Measurements from ENCODE around the gene ARHGAP33.

Gene ARHGAP33

GRCh38 chr19:35739275-35740107 is 35.9 kb upstream of the ARHGAP33 start:
- no peak for DNase-seq

- no peak for DNase-seq
Measured at GRCh38 chr19:35740108-35740422, 35.3 kb upstream of the ARHGAP33 start.

GRCh38 chr19:35740423-35741202 is 34.8 kb upstream of the ARHGAP33 start:
- peak; percentile 94 for DNase-seq

GRCh38 chr19:35741203-35741515 is 34.2 kb upstream of the ARHGAP33 start:
- no peak for DNase-seq

GRCh38 chr19:35742121-35742724 is 33.1 kb upstream of the ARHGAP33 start, which contains the start of gene IGFLR1:
TSS of gene IGFLR1 (minus strand) at chr19:35742452. CDS start at chr19:35741180, 1,272 bp downstream.
- peak; percentile 78 to 79 for DNase-seq

DNA sequence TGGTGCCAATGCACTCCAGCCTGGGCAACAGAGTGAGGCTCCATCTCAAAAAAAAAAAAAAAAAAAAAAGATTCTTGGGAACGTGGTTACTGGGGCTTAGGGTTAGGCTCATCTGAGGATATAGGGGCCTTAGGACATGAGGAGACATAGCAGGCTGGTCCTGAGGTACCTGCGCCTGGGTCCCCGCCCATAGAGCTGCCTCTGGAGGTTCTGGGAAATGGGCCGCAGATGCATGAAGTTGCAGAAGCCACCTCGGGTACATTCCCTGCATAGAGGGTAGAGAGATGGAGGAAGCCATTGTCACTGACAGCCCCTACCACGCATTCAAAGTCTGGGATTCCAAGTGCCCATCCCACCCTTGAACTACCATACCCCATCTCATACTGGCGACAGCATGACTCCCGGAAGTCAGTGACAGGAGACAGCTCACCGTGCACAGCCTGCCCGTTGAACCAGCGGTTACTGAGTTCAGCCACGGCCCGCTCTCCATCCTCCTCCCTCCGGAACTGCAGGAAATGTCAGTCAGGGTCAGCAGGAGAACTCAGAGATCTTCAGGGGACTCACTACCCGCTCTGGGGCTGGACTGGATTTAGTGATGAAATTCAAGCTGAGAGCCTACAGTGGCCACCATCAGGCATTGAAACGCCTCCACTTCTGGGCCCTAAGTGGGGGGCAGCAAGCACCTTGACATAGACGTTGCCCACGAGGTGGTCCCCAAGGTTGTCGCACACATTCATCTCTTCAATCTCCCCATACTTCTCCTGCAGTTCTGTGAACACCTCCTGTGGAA is 31.5 kb upstream of the ARHGAP33 start:
- no peak for DNase-seq

DNA sequence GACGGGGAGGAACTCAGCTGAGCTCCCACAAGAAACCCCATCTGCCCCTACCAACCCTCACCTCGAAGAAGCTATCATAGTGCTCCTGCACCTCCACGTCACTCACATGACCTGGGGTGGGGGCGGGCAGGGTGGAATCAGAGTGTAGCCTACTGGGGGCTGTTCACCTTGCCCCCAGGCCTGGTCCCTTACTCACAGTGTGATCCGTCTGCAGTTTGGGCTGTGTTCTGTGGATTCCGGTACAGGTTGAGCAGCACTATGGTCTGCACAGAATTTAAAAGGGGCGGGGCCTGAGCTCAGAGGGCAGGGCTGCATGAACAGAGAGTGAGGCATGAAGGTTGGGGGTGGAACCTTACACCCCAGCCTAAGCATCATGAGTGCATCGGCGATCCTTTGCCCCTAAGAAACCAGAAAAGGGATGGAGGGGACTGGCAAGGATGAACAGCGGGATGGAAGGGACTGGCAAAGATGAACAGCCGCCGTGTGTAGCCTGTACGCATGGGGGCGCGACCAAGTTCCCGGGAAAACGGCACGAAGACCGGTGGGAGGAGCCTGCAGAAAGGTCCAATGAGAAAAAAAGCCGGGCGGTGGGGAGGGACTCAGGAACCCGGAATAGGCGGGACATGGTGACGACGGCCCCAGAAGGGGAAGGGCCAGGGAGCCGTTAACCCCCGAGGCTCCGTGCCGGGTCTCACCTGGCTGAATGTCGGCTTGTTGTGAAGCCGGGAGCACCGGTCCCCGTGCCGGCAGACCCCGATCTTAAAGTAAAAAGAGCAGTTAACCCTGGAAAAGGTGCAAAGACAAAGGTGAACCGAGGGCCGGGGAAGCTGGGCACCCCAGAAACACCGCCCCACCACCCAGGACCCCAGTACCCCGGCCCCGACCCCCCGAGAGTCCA is 30.7 kb upstream of the ARHGAP33 start:
- DNase-seq, result peak; percentile 95 to 96

- peak; percentile 99 to 100 for DNase-seq
Measured at GRCh38 chr19:35745328-35746086, 29.9 kb upstream of the ARHGAP33 start, which contains the start of the genes PSENEN and U2AF1L4. TSS of gene PSENEN (plus strand) at chr19:35745651. CDS start at chr19:35745931, 280 bp downstream. TSS of gene U2AF1L4 (minus strand) at chr19:35745418. CDS start at chr19:35745391, 27 bp downstream.

DNA sequence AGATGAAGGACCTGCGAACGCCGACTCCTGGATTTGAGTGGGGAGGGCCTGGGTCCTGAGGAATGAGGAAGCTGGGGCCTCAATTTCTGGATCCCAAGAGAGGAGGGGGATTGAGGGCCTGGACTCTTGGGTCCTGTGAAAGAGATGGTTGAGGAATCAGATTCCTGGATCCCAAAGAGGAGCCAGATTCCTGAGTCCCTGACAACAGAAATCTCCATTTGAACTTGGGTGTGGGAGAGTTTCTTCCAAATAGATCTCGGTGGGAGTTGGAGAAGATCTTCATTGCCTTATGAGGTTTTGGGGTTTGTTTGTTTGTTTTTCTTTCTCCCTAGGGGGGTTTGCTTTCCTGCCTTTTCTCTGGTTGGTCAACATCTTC is 29.3 kb upstream of the ARHGAP33 start:
- no peak for DNase-seq

DNA sequence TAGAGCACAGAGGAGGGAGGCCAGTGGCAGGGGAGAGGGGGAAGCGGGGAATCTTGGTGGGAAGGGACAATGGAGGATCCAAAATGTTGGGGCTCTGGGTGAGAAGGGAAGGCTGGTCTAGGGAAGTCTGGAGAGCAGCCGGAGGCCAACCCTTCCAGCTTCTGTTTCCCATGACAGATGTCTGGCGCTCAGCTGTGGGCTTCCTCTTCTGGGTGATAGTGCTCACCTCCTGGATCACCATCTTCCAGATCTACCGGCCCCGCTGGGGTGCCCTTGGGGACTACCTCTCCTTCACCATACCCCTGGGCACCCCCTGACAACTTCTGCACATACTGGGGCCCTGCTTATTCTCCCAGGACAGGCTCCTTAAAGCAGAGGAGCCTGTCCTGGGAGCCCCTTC is 28.8 kb upstream of the ARHGAP33 start:
- no peak for DNase-seq

GRCh38 chr19:35748106-35749020 is 27.0 kb upstream of the ARHGAP33 start, which contains the start of gene LIN37:
TSS of gene LIN37 (plus strand) at chr19:35748576. CDS start at chr19:35748725, 149 bp downstream.
- DNase-seq, result peak; percentile 99

DNA sequence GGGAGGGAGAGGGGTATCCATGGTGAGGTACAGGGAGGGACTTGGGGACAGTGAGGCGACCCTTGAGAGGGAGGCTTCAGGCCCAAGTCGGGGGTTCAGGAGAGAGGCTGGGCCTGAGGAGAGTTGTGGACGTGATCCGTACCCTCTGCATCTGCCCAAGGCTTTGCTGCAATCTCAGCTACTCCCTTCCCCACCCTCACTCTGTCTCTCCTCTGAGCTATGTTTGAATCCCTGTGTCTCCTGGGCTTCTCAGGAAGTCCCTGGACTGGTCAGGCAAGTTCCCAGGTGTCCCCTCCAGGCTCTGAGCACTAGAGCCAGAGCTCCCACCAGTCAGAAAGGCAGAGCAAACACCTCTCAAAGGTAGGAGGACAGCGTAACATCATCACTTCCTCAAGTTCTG is 25.2 kb upstream of the ARHGAP33 start:
- no peak for DNase-seq

GRCh38 chr19:35751839-35752745 is 23.3 kb upstream of the ARHGAP33 start:
- no peak for DNase-seq

GRCh38 chr19:35752746-35753350 is 22.5 kb upstream of the ARHGAP33 start:
- no peak for DNase-seq

GRCh38 chr19:35753634-35754369 is 21.6 kb upstream of the ARHGAP33 start:
- no peak for DNase-seq

GRCh38 chr19:35754370-35755130 is 20.8 kb upstream of the ARHGAP33 start:
- DNase-seq, result no peak

DNA sequence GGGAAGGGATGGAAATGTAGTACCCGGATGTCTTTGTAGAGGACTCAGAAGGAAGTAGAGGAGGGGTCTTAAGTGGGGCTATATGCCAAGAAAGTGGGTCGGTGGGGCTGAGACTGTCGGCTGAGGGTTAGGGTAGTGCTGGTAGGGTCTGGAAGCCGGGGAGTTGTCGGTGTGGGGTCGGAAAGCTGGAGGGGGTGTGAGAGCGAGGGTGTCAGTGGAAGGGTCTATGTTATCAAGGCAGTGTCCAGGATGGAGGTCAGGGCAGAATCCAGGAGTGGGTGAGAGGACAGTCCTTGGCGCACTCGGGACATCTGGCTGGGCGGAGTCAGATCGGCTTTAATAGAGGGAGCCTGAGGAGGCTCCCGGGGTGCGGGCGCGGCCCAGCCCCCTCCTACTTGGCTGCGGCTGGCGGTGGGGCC is 20.2 kb upstream of the ARHGAP33 start:
- DNase-seq, result no peak

All from CD4-positive, alpha-beta T cell treated with Interleukin-1 beta for 1 hour (primary cell).